Measurements from ENCODE around the gene THAP6. TPM values are rescaled to one million over a fixed set of nuclear protein-coding genes. Genes with fewer than 3 reads are reported as not detected.

Gene THAP6
- total RNA-seq = 6.8 and 8.0 TPM in 2 replicates
- 2.1 and 2.3 TPM in 2 replicates for polyA plus RNA-seq
- 2.0 and 2.4 TPM in 2 replicates for polyA plus RNA-seq (2011; cell fraction: cytosol; rRNA removed)
- polyA plus RNA-seq (2011; cell fraction: nucleus; rRNA removed) = 14.7 and 14.8 TPM in 2 replicates
- polyA plus RNA-seq (2012) = 2.2 and 3.8 TPM in 2 replicates
- polyA minus RNA-seq = 3.5 and 4.4 TPM in 2 replicates
- 7.4 TPM for polyA minus RNA-seq (2011; cell fraction: cytosol; rRNA and poly(A)+ RNA removed)
- 16.2 and 20.1 TPM in 2 replicates for polyA minus RNA-seq (2011; cell fraction: nucleus; rRNA and poly(A)+ RNA removed)
- Bru-seq, nascent RNA = percentile 64 among the genes with signal in this experiment
- percentile 45 among the genes with signal in this experiment for BruChase-seq, experiment 1, labeled RNA remaining after a 6-hour chase
- percentile 56 among the genes with signal in this experiment for BruChase-seq, experiment 2, labeled RNA remaining after a 2-hour chase
- long read RNA-seq, partial matches to known transcripts = 0 of 12 reads
- long read RNA-seq, other reads (novel, unspliced or antisense) = 8 of 12 reads

GRCh38 chr4:75514131-75514948 lies at the start of gene THAP6, which contains the start of gene RCHY1:
Gene THAP6, plus strand, starts transcription at chr4:75514473. Its CDS starts 980 bp downstream, at chr4:75515453.
Gene RCHY1, minus strand, starts transcription at chr4:75514403. Its CDS starts 117 bp downstream, at chr4:75514286.
- H3K4me2 ChIP-seq (ENCODE audit: insufficient read depth, low read length) = peak within 1 kb of the TSS; percentile 89
- peak within 1 kb of the TSS; percentile 71 to 94 (median 81) for H3K4me3 ChIP-seq (replicated peaks in 1 of 3; ENCODE audit: insufficient read depth in 1 of 3, low read depth in 1 of 3, low read length in 3 of 3)
- peak within 1 kb of the TSS; percentile 72 for H3K27ac ChIP-seq (ENCODE audit: insufficient read depth, low read depth, low read length)
- peak within 1 kb of the TSS; percentile 42 for H2AFZ ChIP-seq (ENCODE audit: low read depth, low read length)
- H4K20me1 ChIP-seq (replicated peaks; ENCODE audit: control insufficient read depth, extremely low read depth, insufficient read depth, low read length) = peaks cover 5% of the 10 kb centered on the region
- dilution Hi-C loops (cut with MboI; ENCODE audit: extremely low pct_ligation_motif_present, low sequenced_read_pairs) = no loop called here
- H3K9me3 ChIP-seq (replicated peaks; ENCODE audit: control insufficient read depth, insufficient read depth, low read length) = no peaks in the 10 kb centered on the region
- TF ChIP-seq POLR2A (IDR thresholded peaks at IDR 0.05; ENCODE audit: low read depth, low read length) (peak; percentile 93), EZH2 (IDR thresholded peaks at IDR 0.05; ENCODE audit: borderline replicate concordance, low read depth, low read length, severe bottlenecking) (no peak), MAX (IDR thresholded peaks at IDR 0.05; ENCODE audit: insufficient read depth, insufficient read length) (peak; percentile 92), GATA2 (IDR thresholded peaks at IDR 0.05; ENCODE audit: insufficient read depth, insufficient read length, low read depth, low read length) (no peak), JUN (IDR thresholded peaks at IDR 0.05; ENCODE audit: borderline replicate concordance, insufficient read depth, insufficient read length, low read depth) (no peak), POLR2AphosphoS5 (IDR thresholded peaks at IDR 0.05; ENCODE audit: insufficient read depth, low read depth, low read length) (peak; percentile 80), FOS (IDR thresholded peaks at IDR 0.05; ENCODE audit: borderline replicate concordance, insufficient read depth, low read length) (no peak), MYC (IDR thresholded peaks at IDR 0.05; ENCODE audit: low read depth, low read length) (no peak)
- TF ChIP-seq, protein P1, sequence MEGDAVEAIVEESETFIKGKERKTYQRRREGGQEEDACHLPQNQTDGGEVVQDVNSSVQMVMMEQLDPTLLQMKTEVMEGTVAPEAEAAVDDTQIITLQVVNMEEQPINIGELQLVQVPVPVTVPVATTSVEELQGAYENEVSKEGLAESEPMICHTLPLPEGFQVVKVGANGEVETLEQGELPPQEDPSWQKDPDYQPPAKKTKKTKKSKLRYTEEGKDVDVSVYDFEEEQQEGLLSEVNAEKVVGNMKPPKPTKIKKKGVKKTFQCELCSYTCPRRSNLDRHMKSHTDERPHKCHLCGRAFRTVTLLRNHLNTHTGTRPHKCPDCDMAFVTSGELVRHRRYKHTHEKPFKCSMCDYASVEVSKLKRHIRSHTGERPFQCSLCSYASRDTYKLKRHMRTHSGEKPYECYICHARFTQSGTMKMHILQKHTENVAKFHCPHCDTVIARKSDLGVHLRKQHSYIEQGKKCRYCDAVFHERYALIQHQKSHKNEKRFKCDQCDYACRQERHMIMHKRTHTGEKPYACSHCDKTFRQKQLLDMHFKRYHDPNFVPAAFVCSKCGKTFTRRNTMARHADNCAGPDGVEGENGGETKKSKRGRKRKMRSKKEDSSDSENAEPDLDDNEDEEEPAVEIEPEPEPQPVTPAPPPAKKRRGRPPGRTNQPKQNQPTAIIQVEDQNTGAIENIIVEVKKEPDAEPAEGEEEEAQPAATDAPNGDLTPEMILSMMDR (IDR thresholded peaks at IDR 0.05; ENCODE audit: extremely low read depth in 1 of 2, insufficient read depth in 1 of 2, low read depth in 1 of 2, low read length in 2 of 2) = no peak
- peak within 1 kb of the TSS; percentile 96 for H3K9ac ChIP-seq (replicated peaks; ENCODE audit: extremely low read depth, insufficient read depth, low read length)
- H3K9me1 ChIP-seq (replicated peaks; ENCODE audit: control insufficient read depth, extremely low read depth, insufficient read depth, low read length) = no peaks in the 10 kb centered on the region
- DNase-seq (ENCODE audit: low read depth, low spot score) = peak; percentile 92
- H3K27me3 ChIP-seq (ENCODE audit: control insufficient read depth in 2 of 2, insufficient read depth in 2 of 2, low read length in 2 of 2) = no peaks in the 10 kb centered on the region
- intact Hi-C loops (cut with micrococcal nuclease) = loop anchor here (1.0 to 10.0 kb wide), 3 partner anchors 159 to 890 kb away; partner anchors contain the start of genes G3BP2 and USO1
- ChIA-PET CTCF (interaction anchor here (1.0 to 2.1 kb wide), 5 partner anchors 9 to 334 kb away, joined by 3 to 10 read pairs (median 3); no protein-coding TSS in a partner anchor), POLR2A (interaction anchor here (0.5 kb wide), 1 partner anchor 1561 kb away, joined by 3 read pairs; no protein-coding TSS in a partner anchor)
- peaks cover 35% of the 10 kb centered on the region for H3K4me1 ChIP-seq (ENCODE audit: control insufficient read depth, extremely low read depth, insufficient read depth, low read length)
- peak; percentile 83 for FAIRE-seq
- H3K36me3 ChIP-seq (ENCODE audit: control insufficient read depth in 2 of 2, extremely low read depth in 1 of 2, insufficient read depth in 2 of 2, low read length in 2 of 2) = no peaks in the 10 kb centered on the region
- BruUV-seq (replicated peaks) = TSS peak; percentile 75
- H3K79me2 ChIP-seq (ENCODE audit: control insufficient read depth, insufficient read depth, low read length) = peaks cover 39% of the 10 kb centered on the region

Data from endothelial cell of umbilical vein (primary cell).